Transverse colon (tissue), 3 donors: ENCODE data around the gene PRICKLE2.

Experiments
- CTCF ChIP-seq, 5 experiments: fragments of 200-600 bp in 3 of 5; fragments of 450-650 bp in 2 of 5; sonication (generic) in 3 of 5; IDR thresholded peaks; 1 replicate in 2 of 5; 2 replicates in 3 of 5; pipeline ENCODE4 v1.5.1; 2016 to 2017; ENCODE audit warnings: antibody characterized with exemption in 5 of 5, inconsistent platforms in 3 of 5, mild to moderate bottlenecking in 2 of 5, moderate library complexity in 1 of 5
- EP300 ChIP-seq: sonication (generic); formaldehyde crosslinking; IDR thresholded peaks from one replicate; pipeline ENCODE4 v1.6.1; 2017; ENCODE audit warnings: antibody characterized with exemption, low read depth

DNA sequence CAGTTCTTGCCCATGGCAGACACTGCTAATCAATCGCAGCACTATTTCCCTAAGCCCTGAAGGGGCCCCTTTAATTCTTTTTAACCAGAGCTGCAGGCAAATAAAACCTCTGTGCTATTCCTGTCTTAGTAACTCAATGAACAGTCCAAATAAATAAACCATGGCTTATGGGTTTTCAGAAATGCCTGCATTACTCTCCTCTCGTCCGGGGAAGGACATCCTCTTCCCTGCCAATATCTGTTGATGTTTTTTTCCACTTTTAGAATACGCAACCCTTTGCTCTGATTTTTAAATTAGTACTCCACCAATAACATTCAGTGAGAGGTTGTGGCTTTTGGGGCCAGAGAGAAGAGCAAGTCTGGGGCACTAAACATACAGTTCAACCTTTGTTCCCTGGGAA, 35.2 kb upstream of the PRICKLE2 start:
- no peak for TF ChIP-seq CTCF (IDR thresholded peaks at IDR 0.05)
- TF ChIP-seq EP300 = no peak
